Thyroid gland (tissue), 4 donors: ENCODE results near the gene MAGIX.

Source experiments
- POLR2A ChIP-seq, 2 donors: fragments of 450-650 bp; IDR thresholded peaks; one replicate each; pipeline ENCODE4 v1.6.1; 2017; ENCODE audit warnings: antibody characterized with exemption in 2 of 2, mild to moderate bottlenecking in 2 of 2, moderate library complexity in 1 of 2
- TF ChIP-seq, protein P1 (sequence below), 6 experiments: fragments of 200-600 bp in 3 of 6; fragments of 450-650 bp in 3 of 6; sonication (generic) in 3 of 6; IDR thresholded peaks; one replicate each; pipeline ENCODE4 v1.5.1; 2016 to 2019; ENCODE audit warnings: antibody characterized with exemption in 6 of 6, mild to moderate bottlenecking in 2 of 6, inconsistent platforms in 1 of 6, moderate library complexity in 1 of 6

DNA sequence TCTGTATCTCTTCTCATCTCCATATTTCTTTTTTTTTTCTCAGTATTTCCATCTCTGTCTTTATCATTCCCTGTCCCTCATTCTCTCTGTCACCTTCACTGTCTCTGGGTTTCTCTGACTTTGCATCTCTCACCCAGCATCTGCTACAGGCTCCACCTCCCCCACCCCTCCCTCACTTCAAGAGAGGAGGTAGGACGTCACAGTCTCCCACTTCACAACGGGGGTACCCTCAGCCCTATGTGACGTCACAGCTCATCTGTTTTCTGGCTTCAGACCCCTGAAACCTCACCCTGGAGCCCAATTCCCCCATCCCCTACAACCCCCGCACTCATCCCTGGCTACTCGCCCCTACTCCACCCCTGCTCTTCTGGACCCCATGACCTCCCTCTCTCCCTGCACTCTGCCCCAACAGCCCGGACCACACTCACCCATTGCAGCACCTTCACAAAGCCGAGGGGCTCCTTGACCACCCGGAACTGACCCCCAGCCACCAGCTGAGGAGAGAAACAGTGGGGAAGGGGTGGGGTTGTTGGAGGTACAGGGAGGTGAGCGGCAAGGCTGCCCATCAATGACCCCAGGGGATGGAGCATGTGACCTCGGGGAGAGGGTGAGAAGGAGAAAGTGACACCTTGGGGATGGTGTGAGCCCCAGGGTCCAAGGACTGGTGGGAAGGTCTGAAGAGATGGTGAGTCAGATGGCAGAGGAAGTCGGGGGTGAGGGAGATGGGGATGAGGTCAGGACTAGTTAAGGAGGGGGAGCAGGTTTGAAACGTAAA is 36.2 kb downstream of the MAGIX start:
- TF ChIP-seq, protein P1, sequence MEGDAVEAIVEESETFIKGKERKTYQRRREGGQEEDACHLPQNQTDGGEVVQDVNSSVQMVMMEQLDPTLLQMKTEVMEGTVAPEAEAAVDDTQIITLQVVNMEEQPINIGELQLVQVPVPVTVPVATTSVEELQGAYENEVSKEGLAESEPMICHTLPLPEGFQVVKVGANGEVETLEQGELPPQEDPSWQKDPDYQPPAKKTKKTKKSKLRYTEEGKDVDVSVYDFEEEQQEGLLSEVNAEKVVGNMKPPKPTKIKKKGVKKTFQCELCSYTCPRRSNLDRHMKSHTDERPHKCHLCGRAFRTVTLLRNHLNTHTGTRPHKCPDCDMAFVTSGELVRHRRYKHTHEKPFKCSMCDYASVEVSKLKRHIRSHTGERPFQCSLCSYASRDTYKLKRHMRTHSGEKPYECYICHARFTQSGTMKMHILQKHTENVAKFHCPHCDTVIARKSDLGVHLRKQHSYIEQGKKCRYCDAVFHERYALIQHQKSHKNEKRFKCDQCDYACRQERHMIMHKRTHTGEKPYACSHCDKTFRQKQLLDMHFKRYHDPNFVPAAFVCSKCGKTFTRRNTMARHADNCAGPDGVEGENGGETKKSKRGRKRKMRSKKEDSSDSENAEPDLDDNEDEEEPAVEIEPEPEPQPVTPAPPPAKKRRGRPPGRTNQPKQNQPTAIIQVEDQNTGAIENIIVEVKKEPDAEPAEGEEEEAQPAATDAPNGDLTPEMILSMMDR (IDR thresholded peaks at IDR 0.05), result no peak
- no peak for TF ChIP-seq POLR2A (IDR thresholded peaks at IDR 0.05)
